HCT116 (cell line): ENCODE data around the gene AP3S1. TPM values are rescaled to one million over a fixed set of nuclear protein-coding genes. Genes with fewer than 3 reads are reported as not detected.

Source experiments
- ATAC-seq: fragments of 200-7000 bp; cut with Tn5 transposase; 2 replicates; pipeline ENCODE4 v1.9.1; 2020; ENCODE audit warnings: mild to moderate bottlenecking, moderate library complexity
- BruUV-seq: library from RNA; stranded (reverse); fragments of 400-500 nt; replicated peaks from 2 replicates; lab custom pipeline; 2021; lab: Mats Ljungman, UMichigan
- CTCF ChIA-PET: fragments of 300-600 bp; sonication (Branson Sonifier 250); formaldehyde crosslinking; loops from one replicate; lab custom pipeline; 2021; ENCODE audit warnings: antibody characterized with exemption; lab: Charles Lee
- POLR2A ChIA-PET: fragments of 300-600, 350-600 bp; sonication (Branson Sonifier 250); formaldehyde crosslinking; loops from one replicate; lab custom pipeline; 2021; ENCODE audit warnings: antibody characterized with exemption; lab: Charles Lee
- RAD21 ChIA-PET, 2 experiments: fragments of 300-600 bp; sonication (Branson Sonifier 250); formaldehyde crosslinking; loops; one replicate each; lab custom pipeline; 2023; ENCODE audit warnings: low total read pairs in 2 of 2; ENCODE audit not compliant: uncharacterized antibody in 2 of 2, unreplicated experiment in 2 of 2, low non-redundant PET in 1 of 2; lab: Charles Lee
- DNase-seq: peaks from one replicate; pipeline ENCODE4 v3.0.0-alpha.2; 2010; ENCODE audit warnings: low read depth, low spot score
- H2AFZ ChIP-seq: fragments of 200-600 bp; shearing (Covaris generic), sonication (generic); 2 replicates; pipeline ENCODE4 v1.6.1; 2017; ENCODE audit warnings: low read depth, mixed run types, mixed read lengths, antibody characterized with exemption, low read length; ENCODE audit not compliant: poor library complexity, severe bottlenecking
- H3K27ac ChIP-seq: 2 replicates; pipeline ENCODE4 v1.5.1; 2012; ENCODE audit warnings: low read depth, low read length
- H3K27me3 ChIP-seq: fragments of 200-600 bp; sonication (generic); 2 replicates; pipeline ENCODE4 v1.6.1; 2016; ENCODE audit warnings: mixed run types, low read length, mixed read lengths; ENCODE audit not compliant: insufficient read depth
- H3K36me3 ChIP-seq, 2 experiments: fragments of 200-500 bp in 1 of 2; fragments of 200-600 bp in 1 of 2; sonication (Bioruptor generic) in 1 of 2; sonication (generic) in 1 of 2; 2 replicates each; pipeline versions ENCODE4 v1.5.1 to v1.6.1; 2014 to 2016; ENCODE audit warnings: low read length in 2 of 2, inconsistent platforms in 1 of 2, mixed read lengths in 1 of 2, mixed run types in 1 of 2; ENCODE audit not compliant: insufficient read depth in 2 of 2, control insufficient read depth in 1 of 2
- H3K4me1 ChIP-seq, 2 experiments: fragments of 200-600 bp in 1 of 2; sonication (generic) in 1 of 2; 2 replicates each; pipeline versions ENCODE4 v1.5.1 to v1.6.1; 2012 to 2017; ENCODE audit warnings: low read length in 2 of 2, inconsistent platforms in 1 of 2, mild to moderate bottlenecking in 1 of 2, mixed read lengths in 1 of 2, mixed run types in 1 of 2, moderate library complexity in 1 of 2; ENCODE audit not compliant: insufficient read depth in 2 of 2, control insufficient read depth in 1 of 2
- H3K4me2 ChIP-seq: fragments of 200-600 bp; sonication (generic); 2 replicates; pipeline ENCODE4 v1.6.1; 2017; ENCODE audit warnings: mixed run types, low read length, mixed read lengths
- H3K4me3 ChIP-seq, 2 experiments: fragments of 200-600 bp in 1 of 2; sonication (generic) in 1 of 2; replicated peaks in 1 of 2; 2 replicates each; pipeline ENCODE4 v1.5.1; 2011 to 2016; ENCODE audit warnings: low read length in 2 of 2, control low read depth in 1 of 2, low read depth in 1 of 2, mild to moderate bottlenecking in 1 of 2, mixed read lengths in 1 of 2, mixed run types in 1 of 2
- H3K79me2 ChIP-seq: fragments of 200-600 bp; sonication (generic); 2 replicates; pipeline ENCODE4 v1.6.1; 2017; ENCODE audit warnings: mild to moderate bottlenecking, mixed run types, low read length, moderate library complexity, mixed read lengths; ENCODE audit not compliant: insufficient read depth
- H3K9ac ChIP-seq: fragments of 200-600 bp; sonication (generic); 2 replicates; pipeline ENCODE4 v1.6.1; 2016; ENCODE audit warnings: low read length, mixed read lengths
- H3K9me2 ChIP-seq: fragments of 200-600 bp; sonication (generic), shearing (Covaris generic); 2 replicates; pipeline ENCODE4 v1.6.1; 2017; ENCODE audit warnings: mixed run types, mild to moderate bottlenecking, moderate library complexity; ENCODE audit not compliant: insufficient read depth
- H3K9me3 ChIP-seq, 2 experiments: fragments of 200-500 bp in 1 of 2; fragments of 200-600 bp in 1 of 2; sonication (Bioruptor generic) in 1 of 2; sonication (generic) in 1 of 2; 2 replicates each; pipeline ENCODE4 v1.6.1; 2014 to 2017; ENCODE audit warnings: low read length in 2 of 2, mixed read lengths in 2 of 2, inconsistent platforms in 1 of 2, low read depth in 1 of 2, mild to moderate bottlenecking in 1 of 2, mixed run types in 1 of 2, moderate library complexity in 1 of 2; ENCODE audit not compliant: control insufficient read depth in 1 of 2, insufficient read depth in 1 of 2
- H4K20me1 ChIP-seq: fragments of 200-600 bp; sonication (generic), shearing (Covaris generic); 2 replicates; pipeline ENCODE4 v1.6.1; 2017; ENCODE audit warnings: mixed run types, mild to moderate bottlenecking, moderate library complexity; ENCODE audit not compliant: insufficient read depth
- ATF3 ChIP-seq: IDR thresholded peaks from 2 replicates; pipeline ENCODE4 v1.6.1; 2012
- CEBPB ChIP-seq: IDR thresholded peaks from 2 replicates; pipeline ENCODE4 v1.6.1; 2012; ENCODE audit warnings: low read depth
- CTCF ChIP-seq, 3 experiments: fragments of 200-600 bp in 1 of 3; sonication (generic) in 1 of 3; IDR thresholded peaks in 2 of 3; conservative IDR thresholded peaks in 1 of 3; 2 replicates each; pipeline ENCODE4 v1.5.1; 2012 to 2017; ENCODE audit warnings: low read depth in 2 of 3, low read length in 2 of 3, antibody characterized with exemption in 1 of 3, borderline replicate concordance in 1 of 3, control low read depth in 1 of 3, mild to moderate bottlenecking in 1 of 3, mixed read lengths in 1 of 3, mixed run types in 1 of 3, moderate library complexity in 1 of 3; ENCODE audit not compliant: insufficient read depth in 1 of 3
- EGR1 ChIP-seq: IDR thresholded peaks from 2 replicates; pipeline ENCODE4 v1.6.1; 2012; ENCODE audit warnings: low read depth
- EZH2 ChIP-seq: fragments of 200-600 bp; sonication (generic); IDR thresholded peaks from 2 replicates; pipeline ENCODE4 v1.6.1; 2017; ENCODE audit warnings: antibody characterized with exemption, mixed run types
- FOSL1 ChIP-seq: IDR thresholded peaks from 2 replicates; pipeline ENCODE4 v1.6.1; 2012; ENCODE audit warnings: low read depth
- JUND ChIP-seq: IDR thresholded peaks from 2 replicates; pipeline ENCODE4 v1.6.1; 2012
- MAX ChIP-seq: IDR thresholded peaks from 2 replicates; pipeline ENCODE4 v1.6.1; 2012
- POLR2A ChIP-seq: IDR thresholded peaks from 2 replicates; pipeline ENCODE4 v1.7.0; 2011; ENCODE audit warnings: borderline replicate concordance; ENCODE audit not compliant: insufficient read depth, insufficient read length; ENCODE audit errors: extremely low read depth
- POLR2AphosphoS5 ChIP-seq: IDR thresholded peaks from 2 replicates; pipeline ENCODE4 v1.6.1; 2011; ENCODE audit warnings: mild to moderate bottlenecking, low read depth, low read length, moderate library complexity
- RAD21 ChIP-seq: IDR thresholded peaks from 2 replicates; pipeline ENCODE4 v1.6.1; 2012; ENCODE audit warnings: low read depth, mild to moderate bottlenecking
- SIN3A ChIP-seq: IDR thresholded peaks from 2 replicates; pipeline ENCODE4 v1.6.1; 2012; ENCODE audit warnings: low read depth
- SP1 ChIP-seq: IDR thresholded peaks from 2 replicates; pipeline ENCODE4 v1.6.1; 2012; ENCODE audit warnings: low read depth
- SRF ChIP-seq: IDR thresholded peaks from 2 replicates; pipeline ENCODE4 v1.6.1; 2012; ENCODE audit warnings: low read depth
- TCF7L2 ChIP-seq: IDR thresholded peaks from 2 replicates; pipeline ENCODE4 v1.7.0; 2011; ENCODE audit warnings: borderline replicate concordance, inconsistent platforms; ENCODE audit not compliant: insufficient read depth, insufficient read length; ENCODE audit errors: extremely low read depth
- YY1 ChIP-seq: IDR thresholded peaks from 2 replicates; pipeline ENCODE4 v1.6.1; 2011; ENCODE audit warnings: low read length, low read depth, moderate library complexity, mild to moderate bottlenecking; ENCODE audit not compliant: insufficient replicate concordance; ENCODE audit errors: extremely low read depth
- ZBTB33 ChIP-seq: IDR thresholded peaks from 2 replicates; pipeline ENCODE4 v1.6.1; 2011; ENCODE audit warnings: mild to moderate bottlenecking, low read length, moderate library complexity; ENCODE audit not compliant: insufficient replicate concordance; ENCODE audit errors: extremely low read depth
- ZFX ChIP-seq: fragments of 450-650 bp; IDR thresholded peaks from 2 replicates; pipeline ENCODE4 v1.6.1; 2017
- ZNF274 ChIP-seq: fragments of 200-500 bp; sonication (Bioruptor generic); IDR thresholded peaks from 2 replicates; pipeline ENCODE4 v1.6.1; 2014; ENCODE audit warnings: mild to moderate bottlenecking, low read depth, low read length, inconsistent platforms
- intact Hi-C: fragments of 100-400 bp; cut with micrococcal nuclease; formaldehyde crosslinking; loops from 2 replicates; pipeline ENCODE4 v1.10.0; 2022
- total RNA-seq: library from RNA; stranded (reverse); gene quantifications from one replicate; pipeline ENCODE4 v1.2.1, GENCODE V29; 2021; ENCODE audit not compliant: unreplicated experiment

Gene AP3S1
- total RNA-seq, 1 experiment from 2014 or later, result 432 TPM

- TF ChIP-seq SP1 (no peak), EZH2 (no peak), MAX (no peak), SRF (no peak), ZBTB33 (no peak), POLR2AphosphoS5 (no peak), CEBPB (no peak), YY1 (no peak), FOSL1 (no peak), ZFX (no peak), JUND (no peak), TCF7L2 (no peak), ATF3 (no peak), POLR2A (no peak), CTCF (IDR thresholded peaks at IDR 0.05 in 2 of 3, conservative IDR thresholded peaks at IDR 0.05 in 1 of 3; ENCODE audit: borderline replicate concordance in 1 of 3, insufficient read depth in 1 of 3, low read depth in 2 of 3, low read length in 2 of 3) (no peak), SIN3A (no peak), EGR1 (no peak), RAD21 (no peak), ZNF274 (no peak)
- Histone ChIP-seq H3K4me2 (peak overlapping the region; percentile 29), H2AFZ (no peak overlapping the region), H3K79me2 (peaks cover 100% of the 10 kb centered on the region), H3K36me3 (peaks cover 0 to 11% of the 10 kb centered on the region in 2 experiments; a peak in 1 of 4 replicates), H3K4me1 (peaks cover 69 to 95% of the 10 kb centered on the region in 2 experiments), H3K27ac (peak overlapping the region; percentile 76), H4K20me1 (peaks cover 29% of the 10 kb centered on the region), H3K9me2 (no peaks in the 10 kb centered on the region), H3K9ac (no peak overlapping the region), H3K4me3 (no peak overlapping the region), H3K9me3 (no peaks in the 10 kb centered on the region), H3K27me3 (no peaks in the 10 kb centered on the region)
- RAD21 ChIA-PET, result no interaction called here
- POLR2A ChIA-PET, result no interaction called here
- BruUV-seq, result no TSS peak
- ATAC-seq (0 out of 2 replicates have a peak, but pooled peaks have one; percentile 28), DNase-seq (no peak)
- CTCF ChIA-PET, result no interaction called here
- intact Hi-C loops, result no loop called here
These were observed 17.6 kb downstream of the AP3S1 start for GRCh38 chr5:115859378-115859777.
